GOT3 (cell line): ENCODE measurements around the gene OLFM4.

Experiments used
- DNase-seq: peaks from one replicate; lab custom pipeline; 2025; ENCODE audit warnings: mixed read lengths; lab: John Stamatoyannopoulos, UW

OLFM4 gene

DNA sequence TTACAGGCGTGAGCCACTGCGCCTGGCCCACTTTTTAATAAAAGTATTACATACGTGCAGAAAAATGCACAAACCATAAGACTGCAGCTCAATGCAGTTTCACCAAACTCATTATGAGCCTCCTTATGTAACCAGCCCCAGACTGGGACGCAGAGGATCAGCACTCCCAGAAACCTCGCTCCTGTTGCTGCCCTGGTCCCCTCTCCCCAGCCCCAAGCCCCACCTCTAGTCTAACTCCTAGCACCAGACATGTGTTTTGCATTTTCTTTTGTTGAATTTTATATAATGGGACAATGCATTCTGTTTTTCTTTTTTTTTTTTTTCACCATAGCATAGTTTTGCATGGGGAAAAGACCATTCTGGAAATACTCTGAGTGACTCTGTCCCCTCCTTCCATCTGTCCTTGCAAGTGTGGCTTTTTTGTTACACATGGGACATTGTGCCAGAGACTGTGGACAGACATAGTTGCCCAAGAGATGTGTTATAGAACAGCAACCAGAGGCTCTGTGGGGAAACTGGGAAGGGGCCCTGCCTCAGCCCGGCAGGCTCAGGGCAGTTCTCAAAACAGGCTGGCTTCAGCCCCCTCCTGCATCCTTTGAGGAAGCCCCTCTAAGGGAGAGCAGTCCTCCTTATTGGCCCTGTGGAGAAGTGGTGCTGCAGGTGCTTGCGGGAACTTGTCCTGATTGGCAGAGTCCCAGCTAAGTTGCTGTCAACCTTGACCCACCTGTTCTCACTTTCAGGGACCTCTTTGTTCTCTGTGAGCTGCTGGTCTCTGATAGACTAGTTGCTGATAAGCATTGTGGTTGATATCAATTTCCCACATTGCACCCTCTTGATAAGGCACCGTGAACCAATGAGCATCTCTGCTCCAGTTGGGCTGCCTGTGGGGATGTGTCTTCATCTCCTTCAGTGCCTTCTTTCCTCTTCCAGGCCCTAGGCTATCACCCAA, 13.8 kb upstream of the OLFM4 start:
- DNase-seq = no peak

DNA sequence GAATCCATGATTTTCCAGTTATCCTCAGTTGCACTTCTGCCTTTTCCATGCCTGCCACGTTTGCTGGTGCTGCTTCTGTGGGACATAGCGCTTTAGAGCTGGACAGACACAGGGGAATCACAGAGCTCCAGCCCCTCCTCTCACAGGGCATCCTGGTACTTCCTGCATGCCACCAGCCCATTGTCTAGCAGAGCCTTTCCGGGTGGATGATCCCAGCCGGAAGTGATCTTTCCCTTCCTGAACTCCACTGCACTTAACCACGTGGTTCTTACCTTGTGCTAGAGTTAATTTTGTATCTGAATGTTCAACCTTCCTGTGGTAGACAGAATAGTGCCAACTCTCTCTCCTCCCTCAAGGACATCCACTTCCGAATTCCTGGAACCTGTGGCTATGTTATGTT, 12.6 kb upstream of the OLFM4 start:
- DNase-seq = no peak

DNA sequence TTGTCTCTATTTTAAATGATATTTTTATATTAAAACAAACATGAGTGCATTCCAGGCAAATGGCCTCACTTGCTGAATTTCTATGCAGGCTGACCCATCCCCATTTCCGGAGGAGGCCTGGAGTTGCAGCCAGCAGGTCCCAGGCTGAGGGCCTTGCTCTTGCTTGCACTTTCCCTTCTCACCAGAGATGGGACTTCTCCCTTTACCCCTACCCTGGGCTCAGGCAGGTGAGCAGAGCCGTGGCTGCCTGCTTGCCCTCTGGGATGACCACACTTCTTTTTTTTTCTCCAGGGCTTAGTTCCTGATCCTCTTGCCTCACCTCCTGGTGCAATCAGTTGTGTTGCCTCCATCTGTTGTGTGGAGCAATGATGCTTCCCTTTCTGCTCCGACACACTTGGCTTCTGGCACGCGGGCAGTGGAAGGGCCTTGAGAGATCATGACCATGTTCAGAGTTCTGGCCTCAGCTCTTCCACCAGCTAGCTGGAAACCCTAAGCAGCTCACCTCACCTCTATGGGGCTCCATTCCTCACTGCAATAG, 11.1 kb upstream of the OLFM4 start:
- DNase-seq = no peak

DNA sequence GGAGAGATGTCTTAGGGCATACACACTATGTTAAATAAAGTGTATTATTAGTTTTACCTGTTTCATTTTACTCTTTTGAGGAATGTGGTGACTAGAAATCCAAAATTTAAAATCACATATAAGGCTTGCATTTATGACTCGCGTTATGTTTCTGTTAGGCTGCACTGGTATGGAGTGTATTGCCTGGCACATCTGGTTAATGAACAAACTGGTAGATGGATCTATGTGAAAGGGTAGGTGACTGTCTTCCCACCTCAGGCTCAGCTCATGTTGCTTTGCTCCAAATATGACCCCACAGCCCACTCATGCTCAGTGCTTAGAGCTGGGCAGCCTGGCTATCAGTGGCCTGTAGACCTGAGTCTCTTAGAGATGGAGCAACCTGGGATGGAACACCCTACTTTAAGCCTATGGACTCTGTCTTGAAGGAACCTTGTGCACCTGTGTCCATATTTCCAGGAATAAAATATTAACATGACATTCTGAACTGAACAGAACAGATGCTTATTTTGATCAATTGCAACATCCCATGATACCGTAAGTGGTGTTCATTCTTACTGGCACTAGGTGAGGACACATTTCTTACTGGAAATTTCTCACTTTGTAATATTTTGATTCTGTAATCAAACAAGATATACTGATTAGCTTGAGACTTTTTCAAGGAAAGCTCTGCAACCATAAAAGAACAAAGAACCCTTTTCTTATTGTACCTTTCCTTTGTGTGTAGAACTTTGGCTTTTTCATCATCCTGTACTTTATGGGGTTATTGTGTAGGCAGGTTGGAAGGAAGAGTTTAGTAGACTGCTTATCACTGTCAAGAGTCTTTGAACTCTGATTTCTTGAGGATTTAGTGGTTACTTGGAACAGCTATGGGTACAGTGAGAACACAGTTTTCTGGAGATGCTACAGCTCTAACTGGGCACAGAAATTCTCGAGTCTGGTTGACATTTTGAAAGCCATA, 9.6 kb upstream of the OLFM4 start:
- DNase-seq = no peak

DNA sequence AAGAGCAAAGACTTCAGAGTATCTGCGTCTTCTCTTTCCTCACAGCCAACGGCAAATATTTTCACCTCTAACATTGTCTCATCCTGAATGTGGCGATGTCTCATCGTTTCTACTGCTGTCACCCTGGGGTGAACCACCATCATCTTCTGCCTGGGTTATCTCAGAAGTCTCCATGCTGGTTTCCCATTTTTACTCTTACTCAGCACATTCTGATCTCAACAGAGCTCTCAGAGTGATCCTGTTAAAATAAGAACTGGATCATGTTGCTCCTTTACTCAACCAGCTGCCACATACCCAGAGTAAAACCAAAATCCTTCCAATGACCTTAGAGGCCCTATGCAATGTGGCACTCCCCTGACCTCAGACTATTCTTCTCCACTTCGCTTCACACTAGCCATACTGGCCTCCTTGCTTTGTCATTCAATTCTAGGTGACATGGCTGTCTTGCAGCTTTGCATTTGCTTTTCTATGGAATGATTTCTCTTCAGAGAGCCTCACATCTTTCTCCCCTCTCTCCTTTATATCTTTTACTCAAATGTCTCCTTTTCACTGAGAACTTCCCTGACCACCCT, 7.8 kb upstream of the OLFM4 start:
- DNase-seq = no peak

DNA sequence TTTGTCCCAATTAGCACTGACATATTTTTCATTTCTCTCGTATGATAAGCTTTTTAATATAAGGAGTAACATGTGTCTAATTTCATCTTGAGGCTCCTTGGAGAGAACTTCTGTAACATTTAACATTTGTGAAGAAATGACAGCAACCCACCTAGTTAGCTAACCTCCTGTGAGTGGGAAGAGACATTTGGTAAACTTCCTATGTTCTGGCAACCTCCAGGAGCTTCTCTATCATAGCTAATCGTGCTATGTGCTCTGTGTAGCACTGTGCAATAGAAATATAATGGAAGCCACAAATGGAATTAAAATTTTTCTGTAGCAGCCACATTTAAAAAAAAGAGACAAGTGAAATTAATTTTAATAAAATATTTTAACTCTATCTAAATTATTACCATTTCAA, 5.4 kb upstream of the OLFM4 start:
- DNase-seq = no peak

DNA sequence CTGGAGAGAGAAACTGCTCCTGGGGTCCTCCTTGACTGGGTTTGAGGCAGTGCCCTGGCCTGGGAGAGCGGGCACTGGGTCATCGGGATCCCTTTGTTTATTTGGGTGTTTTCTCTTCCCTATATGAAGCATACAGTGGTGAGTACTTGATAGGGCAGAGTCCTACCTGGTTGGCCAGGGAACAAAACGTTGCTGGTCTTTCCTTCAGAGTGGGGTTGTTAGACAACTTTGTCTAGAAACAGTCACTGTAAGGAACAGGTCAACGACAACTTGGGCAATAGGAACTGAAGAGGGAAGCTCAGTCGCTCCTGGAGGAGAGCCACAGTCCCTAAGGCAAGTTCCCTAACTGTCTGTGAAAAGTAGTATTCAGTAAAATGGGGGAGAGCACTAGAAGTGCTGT, 550 bp upstream of the OLFM4 start:
- DNase-seq = no peak

DNA sequence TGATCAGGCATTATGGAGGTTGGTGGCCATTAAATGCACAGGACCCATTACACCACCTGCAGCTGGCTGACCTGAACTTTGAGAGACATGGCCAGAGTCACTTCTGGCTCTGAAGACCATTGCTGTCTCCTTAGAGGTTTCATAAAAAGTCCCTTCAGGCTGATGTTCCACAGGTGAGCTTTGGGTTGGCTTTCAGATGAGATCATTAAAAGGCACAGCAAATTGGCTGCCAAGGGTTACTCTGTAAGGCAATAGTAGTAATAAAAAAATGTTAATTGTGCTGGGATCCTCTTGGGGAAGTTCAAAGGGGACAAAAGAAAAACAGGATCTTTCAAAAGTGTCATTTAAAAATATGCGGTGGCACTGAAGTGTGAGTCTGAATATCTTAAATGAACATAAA, 4.2 kb downstream of the OLFM4 start:
- no peak for DNase-seq

DNA sequence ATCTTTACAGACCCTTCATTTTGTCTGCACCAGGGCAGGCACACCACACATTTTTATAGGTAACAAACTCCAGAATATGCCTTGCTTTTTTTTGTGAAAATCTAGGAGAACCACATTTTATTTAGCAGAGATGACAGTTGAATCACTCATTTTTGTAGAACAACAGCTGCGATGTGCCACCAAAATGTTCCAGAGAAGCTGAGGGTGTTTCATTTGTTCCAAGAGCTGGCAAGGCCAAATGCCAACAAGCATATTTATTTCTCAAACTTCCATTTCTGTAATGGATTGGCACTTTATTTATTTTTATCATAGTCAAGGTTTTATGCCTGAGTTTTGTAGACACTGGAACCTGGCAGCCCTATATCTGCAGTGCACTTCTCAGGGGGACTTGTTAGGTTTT, 10.4 kb downstream of the OLFM4 start:
- DNase-seq = no peak

DNA sequence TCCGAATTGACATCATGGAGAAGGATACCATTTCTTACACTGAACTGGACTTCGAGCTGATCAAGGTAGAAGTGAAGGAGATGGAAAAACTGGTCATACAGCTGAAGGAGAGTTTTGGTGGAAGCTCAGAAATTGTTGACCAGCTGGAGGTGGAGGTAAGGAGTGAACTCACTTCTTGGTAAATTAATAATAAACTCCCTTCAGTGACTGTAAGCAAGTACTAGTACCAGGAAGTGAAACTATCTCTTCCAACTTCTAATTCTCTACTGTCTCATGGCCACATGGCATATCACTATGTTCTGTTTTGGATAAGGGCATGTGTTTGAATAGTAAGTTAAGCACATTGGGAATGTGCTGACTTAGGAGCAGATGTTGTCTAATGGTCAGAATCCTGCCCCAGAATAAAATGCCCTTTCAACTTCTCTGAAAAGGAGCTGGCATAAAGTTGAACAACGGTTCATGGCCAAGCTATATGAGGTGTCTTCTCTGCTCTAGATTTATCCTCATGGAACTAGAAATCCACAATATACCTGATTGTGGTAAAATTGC, 13.4 kb downstream of the OLFM4 start:
- no peak for DNase-seq

DNA sequence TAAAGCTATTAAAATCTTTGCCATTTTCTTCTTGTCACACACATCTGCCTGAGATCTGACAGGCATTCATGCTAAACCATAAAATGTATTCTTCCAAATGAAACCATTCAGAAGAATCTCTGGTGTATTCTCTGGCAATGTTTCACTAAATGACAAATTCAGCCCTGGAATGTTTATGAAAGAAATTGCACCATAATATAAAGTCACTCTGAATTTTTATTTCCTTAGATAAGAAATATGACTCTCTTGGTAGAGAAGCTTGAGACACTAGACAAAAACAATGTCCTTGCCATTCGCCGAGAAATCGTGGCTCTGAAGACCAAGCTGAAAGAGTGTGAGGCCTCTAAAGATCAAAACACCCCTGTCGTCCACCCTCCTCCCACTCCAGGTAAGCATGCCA, 14.3 kb downstream of the OLFM4 start:
- DNase-seq = no peak

DNA sequence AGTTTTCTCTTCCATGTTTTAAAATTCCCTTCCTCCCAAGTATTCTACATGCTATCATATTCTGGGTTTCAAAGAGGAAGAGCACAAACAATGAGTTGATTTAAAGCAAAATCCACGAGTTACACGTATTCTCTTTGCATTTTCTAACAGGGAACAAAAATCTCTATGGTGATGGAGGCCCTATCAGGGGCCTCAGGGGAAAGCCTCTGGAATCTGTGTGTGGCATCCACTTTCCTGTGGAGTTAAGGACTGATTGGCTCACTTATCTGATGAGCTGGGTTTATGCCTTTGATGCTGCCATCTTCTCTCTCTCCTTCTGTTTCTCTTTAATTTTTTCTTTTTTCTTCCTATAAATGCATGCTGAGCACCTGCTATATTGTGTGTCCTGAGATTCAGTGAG, 14.8 kb downstream of the OLFM4 start:
- DNase-seq = no peak

DNA sequence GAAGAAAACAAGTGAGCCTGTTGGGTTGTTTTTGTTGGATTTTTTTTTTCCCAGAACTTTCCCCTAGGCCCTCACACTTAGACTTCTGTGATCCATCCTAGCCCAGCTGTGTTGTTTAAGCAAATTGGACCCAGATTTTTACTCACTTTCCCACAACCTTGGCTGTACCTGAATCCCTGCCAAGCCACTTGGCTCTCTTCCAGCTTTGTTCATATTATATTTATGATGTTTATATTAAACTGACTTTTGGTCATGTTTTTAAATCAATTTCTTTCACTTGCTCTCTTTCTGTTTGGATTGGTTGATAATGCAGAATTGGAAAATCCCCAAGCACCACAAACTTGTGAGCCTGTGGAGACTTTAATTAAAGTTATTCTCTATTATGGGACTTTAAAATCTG, 16.6 kb downstream of the OLFM4 start:
- no peak for DNase-seq

DNA sequence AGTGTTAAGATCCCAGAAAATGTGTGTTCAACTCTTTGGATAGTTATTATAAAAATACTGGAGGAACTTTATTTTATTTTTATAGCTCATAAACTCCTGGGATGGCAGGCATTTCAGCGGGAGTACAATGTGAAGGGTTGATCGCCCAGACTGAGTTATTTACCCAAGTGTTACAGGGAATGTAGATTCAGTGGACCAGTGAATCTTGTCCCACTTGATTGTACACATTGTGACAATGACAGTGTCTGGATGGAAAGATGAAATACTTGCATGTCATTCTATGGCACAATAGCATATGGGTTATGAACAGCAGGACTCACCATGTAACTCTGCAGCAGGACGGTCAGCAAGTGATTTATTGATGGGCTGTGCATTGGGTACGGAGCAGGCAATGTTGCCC, 20.3 kb downstream of the OLFM4 start:
- no peak for DNase-seq

DNA sequence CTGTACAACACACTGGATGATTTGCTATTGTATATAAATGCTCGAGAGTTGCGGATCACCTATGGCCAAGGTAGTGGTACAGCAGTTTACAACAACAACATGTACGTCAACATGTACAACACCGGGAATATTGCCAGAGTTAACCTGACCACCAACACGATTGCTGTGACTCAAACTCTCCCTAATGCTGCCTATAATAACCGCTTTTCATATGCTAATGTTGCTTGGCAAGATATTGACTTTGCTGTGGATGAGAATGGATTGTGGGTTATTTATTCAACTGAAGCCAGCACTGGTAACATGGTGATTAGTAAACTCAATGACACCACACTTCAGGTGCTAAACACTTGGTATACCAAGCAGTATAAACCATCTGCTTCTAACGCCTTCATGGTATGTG, 21.5 kb downstream of the OLFM4 start:
- DNase-seq = no peak

DNA sequence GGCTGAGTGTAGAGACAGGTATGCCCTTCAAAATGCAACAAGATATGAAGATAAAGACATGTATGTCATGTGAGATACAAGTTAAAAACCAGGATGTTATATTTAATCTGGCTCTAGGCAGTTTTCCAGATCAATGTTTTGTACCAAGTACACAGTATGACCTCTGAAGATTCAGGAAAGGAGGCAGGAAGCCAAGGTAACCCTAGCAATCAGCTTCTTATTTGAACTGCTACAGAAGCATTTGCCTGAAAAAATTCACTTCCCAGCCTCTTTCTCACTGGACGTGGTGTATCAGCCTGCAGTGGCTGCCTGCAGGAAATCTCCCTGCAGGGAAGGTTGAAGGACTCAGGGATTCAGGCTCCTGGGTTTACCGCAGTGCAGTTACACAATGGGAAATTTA, 24.1 kb downstream of the OLFM4 start:
- no peak for DNase-seq

DNA sequence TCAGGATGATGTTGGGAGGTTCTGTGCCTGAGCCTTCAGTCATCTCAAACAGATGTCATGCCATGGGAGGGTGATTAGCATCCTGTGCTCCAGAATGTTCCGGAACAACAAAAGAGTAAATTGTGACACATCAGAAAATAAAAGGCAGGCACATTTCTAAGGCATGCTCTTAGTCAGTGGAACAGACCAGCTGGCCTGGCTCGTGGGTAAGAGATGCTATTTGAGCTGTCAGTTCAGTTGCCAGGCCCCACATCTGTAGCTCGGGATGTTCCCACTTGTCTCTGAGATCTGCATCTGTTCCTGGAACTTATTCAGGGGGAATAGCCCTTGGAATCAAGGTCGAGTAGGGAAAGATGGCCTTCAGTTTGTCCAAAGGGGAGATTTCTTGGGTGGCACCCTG, 26.0 kb downstream of the OLFM4 start:
- DNase-seq = no peak

DNA sequence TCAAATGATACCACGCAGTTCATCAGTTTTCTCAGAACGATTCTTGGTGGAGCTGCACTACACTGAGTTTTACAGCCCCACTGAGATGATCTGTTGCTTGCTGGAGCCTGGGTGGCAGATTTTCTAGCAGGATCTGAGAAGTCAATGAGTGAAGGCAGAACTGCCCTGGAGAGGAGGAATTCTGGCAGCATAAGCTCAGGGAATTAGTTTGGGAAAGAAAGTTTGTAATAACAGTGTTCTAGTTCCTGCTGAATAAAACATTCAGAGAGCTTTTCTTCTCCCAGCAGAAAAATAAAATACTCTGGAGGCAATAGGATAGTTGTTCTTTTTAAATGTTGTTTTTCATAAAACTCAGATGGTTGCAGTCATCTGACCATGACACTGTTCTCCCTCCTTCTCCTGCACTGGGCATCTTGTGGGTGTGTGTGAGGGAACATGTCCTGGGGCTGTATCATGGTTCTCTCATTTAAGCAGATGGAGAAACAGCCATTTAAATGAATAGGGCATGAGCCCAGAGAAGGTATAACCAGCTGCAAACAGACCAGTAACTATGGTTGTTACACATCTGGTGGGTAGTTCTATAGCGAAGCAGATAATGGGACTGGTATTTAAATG, 29.6 kb downstream of the OLFM4 start:
- DNase-seq = no peak

DNA sequence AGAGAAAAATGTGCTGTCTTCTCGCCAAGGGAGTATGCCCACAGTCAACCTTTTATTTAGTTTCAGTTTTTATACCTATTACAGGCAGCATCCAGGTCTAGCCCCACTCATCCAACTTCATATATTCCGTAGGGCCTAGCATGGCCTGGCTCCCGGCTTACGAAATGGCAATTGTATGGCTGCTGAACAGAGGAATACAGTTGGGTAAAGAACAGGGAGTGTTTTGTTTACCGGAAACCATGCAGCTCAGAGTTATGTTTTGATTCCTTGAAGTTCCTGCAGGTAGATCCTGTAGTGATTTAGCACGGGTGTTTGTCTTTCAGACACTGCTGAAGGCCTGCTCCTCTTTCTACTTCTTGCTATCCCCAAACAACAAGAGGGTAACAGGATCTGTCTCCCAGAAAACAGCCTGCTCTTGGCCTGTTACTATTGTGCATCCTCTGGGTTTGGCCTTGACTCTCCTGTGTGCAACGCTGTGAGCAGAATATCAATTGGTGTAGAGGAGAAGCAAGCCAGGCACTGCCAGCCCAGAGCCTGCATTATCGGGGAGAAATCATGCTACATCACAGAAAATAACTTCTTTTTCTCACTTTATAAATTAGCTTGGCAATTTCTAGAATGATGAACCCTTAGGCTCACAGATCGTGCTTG, 32.4 kb downstream of the OLFM4 start:
- DNase-seq = no peak

DNA sequence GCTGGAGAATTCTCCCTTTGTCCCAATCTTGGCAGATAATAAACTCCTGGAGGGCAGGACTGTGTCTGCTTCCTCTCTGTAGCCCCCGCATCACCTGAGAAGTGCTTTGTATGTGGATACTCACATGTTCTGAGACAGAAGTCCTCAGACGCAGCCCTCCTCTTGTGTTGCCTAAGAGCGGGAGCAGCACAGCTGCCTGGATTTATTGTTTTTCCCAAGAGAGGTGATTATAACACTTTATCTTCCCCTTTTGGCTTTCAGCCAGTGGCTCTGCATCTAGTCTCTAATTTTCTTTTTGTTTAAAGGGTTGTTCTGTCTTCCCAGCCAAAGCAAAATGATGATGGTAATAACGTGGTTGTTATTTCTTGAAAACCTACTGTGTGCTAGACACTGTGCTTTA, 36.1 kb downstream of the OLFM4 start:
- no peak for DNase-seq

DNA sequence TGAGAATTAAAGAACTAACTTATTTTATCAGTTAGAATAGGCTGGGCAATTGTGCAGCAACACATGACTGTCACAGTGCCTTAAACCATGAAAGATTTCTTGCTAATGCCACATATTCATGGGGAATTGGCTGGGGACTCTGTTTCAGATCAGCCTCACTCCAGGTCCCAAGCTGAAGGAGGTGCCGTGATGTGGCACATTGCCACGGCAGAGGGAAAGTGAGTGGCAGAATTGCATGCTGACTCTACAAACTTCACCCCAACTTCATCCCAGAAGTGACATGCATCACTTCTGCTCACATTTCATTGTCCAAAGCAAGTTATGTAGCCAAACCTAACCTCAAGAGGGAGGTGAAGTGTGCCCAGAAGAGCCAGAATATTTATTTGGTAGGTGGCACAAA, 37.8 kb downstream of the OLFM4 start:
- DNase-seq = no peak
